HepG2 (cell line): ENCODE results near the gene ARHGAP26. TPM values are rescaled to one million over a fixed set of nuclear protein-coding genes. Genes with fewer than 3 reads are reported as not detected.

ENCODE experiments used
- ATAC-seq: fragments of 200-7000 bp; cut with Tn5 transposase; 3 replicates; pipeline ENCODE4 v1.9.1; 2020; ENCODE audit warnings: mild to moderate bottlenecking, moderate library complexity
- BruUV-seq: library from RNA; stranded (reverse); fragments of 400-500 nt; replicated peaks from 2 replicates; lab custom pipeline; 2021; lab: Mats Ljungman, UMichigan
- CTCF ChIA-PET: fragments of 300-600 bp; formaldehyde crosslinking; extraction: SDS; loops from one replicate; lab custom pipeline; 2021; ENCODE audit warnings: low total read pairs, inconsistent platforms, low intra/inter-chr PET ratio; lab: Yijun Ruan, JAX
- POLR2A ChIA-PET: fragments of 350-600 bp; sonication (Branson Sonifier 250); formaldehyde crosslinking; loops from one replicate; lab custom pipeline; 2020; ENCODE audit warnings: antibody characterized with exemption, inconsistent platforms; lab: Yijun Ruan, JAX
- DNase-seq: peaks from one replicate; pipeline ENCODE4 v3.0.0-alpha.2; 2015; ENCODE audit warnings: low spot score
- FAIRE-seq: peaks from 3 replicates; lab custom pipeline; 2011; peaks lifted over from hg19 to GRCh38; lab: Jason Lieb, UNC
- H2AFZ ChIP-seq: one replicate; pipeline ENCODE4 v1.6.1; 2011; ENCODE audit warnings: low read length, inconsistent platforms
- H3K27ac ChIP-seq: fragments of 300-600 bp; 3 replicates; pipeline ENCODE4 v1.8.0; 2011; ENCODE audit warnings: mixed run types, mild to moderate bottlenecking, mixed read lengths, low read length, inconsistent platforms; ENCODE audit not compliant: insufficient read depth; ENCODE audit errors: extremely low read length
- H3K27me3 ChIP-seq, 2 experiments: fragments of 200-600 bp in 1 of 2; 2 replicates in 1 of 2; 3 replicates in 1 of 2; pipeline versions ENCODE4 v1.6.0 to v1.8.0; 2011; ENCODE audit warnings: low read length in 2 of 2, mild to moderate bottlenecking in 2 of 2, moderate library complexity in 2 of 2, inconsistent platforms in 1 of 2; ENCODE audit not compliant: insufficient read depth in 2 of 2, control insufficient read depth in 1 of 2
- H3K36me3 ChIP-seq, 2 experiments: fragments of 200-600 bp in 1 of 2; replicated peaks in 1 of 2; 2 replicates in 1 of 2; 3 replicates in 1 of 2; pipeline versions ENCODE4 v1.5.1 to v1.8.0; 2011; ENCODE audit warnings: low read length in 2 of 2, inconsistent platforms in 1 of 2; ENCODE audit not compliant: insufficient read depth in 2 of 2, control insufficient read depth in 1 of 2
- H3K4me1 ChIP-seq: 2 replicates; pipeline ENCODE4 v1.5.1; 2012; ENCODE audit warnings: low read length, inconsistent platforms; ENCODE audit not compliant: insufficient read depth
- H3K4me2 ChIP-seq: 2 replicates; pipeline ENCODE4 v1.6.0; 2011; ENCODE audit warnings: low read depth, low read length, inconsistent platforms
- H3K4me3 ChIP-seq, 3 experiments: fragments of 200-600 bp in 1 of 3; sonication (generic), shearing (Covaris generic) in 1 of 3; replicated peaks in 1 of 3; 2 replicates each; pipeline ENCODE4 v1.5.1; 2011 to 2016; ENCODE audit warnings: low read length in 3 of 3, inconsistent platforms in 2 of 3, low read depth in 2 of 3, mild to moderate bottlenecking in 2 of 3, control low read depth in 1 of 3, mixed read lengths in 1 of 3; ENCODE audit not compliant: insufficient read depth in 1 of 3
- H3K79me2 ChIP-seq: one replicate; pipeline ENCODE4 v1.6.1; 2011; ENCODE audit warnings: low read length, inconsistent platforms; ENCODE audit not compliant: insufficient read depth
- H3K9ac ChIP-seq: 2 replicates; pipeline ENCODE4 v1.6.0; 2011; ENCODE audit warnings: mild to moderate bottlenecking, low read depth, low read length, inconsistent platforms; ENCODE audit not compliant: insufficient read depth
- H3K9me3 ChIP-seq: 2 replicates; pipeline ENCODE4 v1.5.1; 2012; ENCODE audit warnings: mild to moderate bottlenecking, low read length
- H4K20me1 ChIP-seq: 2 replicates; pipeline ENCODE4 v1.6.0; 2011; ENCODE audit warnings: inconsistent platforms, mild to moderate bottlenecking, low read length, moderate library complexity; ENCODE audit not compliant: insufficient read depth
- DNMT3B ChIP-seq: conservative IDR thresholded peaks from 2 replicates; pipeline ENCODE4 v1.6.1; 2016; ENCODE audit warnings: missing biosample characterization, control low read depth
- HMGA1 ChIP-seq: sonication (generic); formaldehyde crosslinking; conservative IDR thresholded peaks from 2 replicates; pipeline ENCODE4 v1.4.0; 2020; ENCODE audit warnings: missing genetic modification reagents
- KLF16 ChIP-seq, 2 experiments: sonication (generic) in 1 of 2; formaldehyde crosslinking in 1 of 2; IDR thresholded peaks; 2 replicates each; pipeline versions ENCODE4 v1.6.1 to v1.8.0; 2016 to 2023; ENCODE audit warnings: missing genetic modification reagents in 2 of 2, missing compliant biosample characterization in 1 of 2
- MXD3 ChIP-seq: IDR thresholded peaks from 2 replicates; pipeline ENCODE4 v1.6.1; 2016; ENCODE audit warnings: mild to moderate bottlenecking, missing biosample characterization, missing genetic modification reagents
- ONECUT2 ChIP-seq: sonication (generic); formaldehyde crosslinking; IDR thresholded peaks from 2 replicates; pipeline ENCODE4 v1.4.0; 2020; ENCODE audit warnings: missing genetic modification reagents
- SAFB2 ChIP-seq: sonication (generic); formaldehyde crosslinking; IDR thresholded peaks from 2 replicates; pipeline ENCODE4 v1.5.1; 2020; ENCODE audit warnings: missing genetic modification reagents, low read depth, mild to moderate bottlenecking, borderline replicate concordance
- SKI ChIP-seq: fragments of 450-650 bp; IDR thresholded peaks from one replicate; pipeline ENCODE4 v1.6.1; 2018; ENCODE audit warnings: mild to moderate bottlenecking; ENCODE audit not compliant: partially characterized antibody
- SMYD3 ChIP-seq: sonication (generic); formaldehyde crosslinking; IDR thresholded peaks from 2 replicates; pipeline ENCODE4 v1.8.1; 2023; ENCODE audit warnings: mild to moderate bottlenecking, missing genetic modification reagents
- ZNF234 ChIP-seq: sonication (generic); formaldehyde crosslinking; conservative IDR thresholded peaks from 2 replicates; pipeline ENCODE4 v1.5.1; 2020; ENCODE audit warnings: mild to moderate bottlenecking, missing genetic modification reagents
- ZNF296 ChIP-seq: sonication (generic); formaldehyde crosslinking; conservative IDR thresholded peaks from 2 replicates; pipeline ENCODE4 v1.5.0; 2020; ENCODE audit warnings: mild to moderate bottlenecking, missing genetic modification reagents
- ZNF672 ChIP-seq: sonication (generic); formaldehyde crosslinking; IDR thresholded peaks from 2 replicates; pipeline ENCODE4 v1.8.1; 2022; ENCODE audit warnings: missing genetic modification reagents
- ZNF839 ChIP-seq: sonication (generic); formaldehyde crosslinking; IDR thresholded peaks from 2 replicates; pipeline ENCODE4 v1.4.0; 2020; ENCODE audit warnings: missing genetic modification reagents, mild to moderate bottlenecking, borderline replicate concordance
- WGBS: methylation state at CpG from one replicate; pipeline ENCODE4 v1.1.6; 2017; ENCODE audit warnings: low lambda C conversion rate; 5-methylcytosine and 5-hydroxymethylcytosine counted together
- in situ Hi-C: cut with HindIII; loops from 2 replicates; pipeline ENCODE4 v1.10.0; 2017; ENCODE audit warnings: low pct_unique_long_range_greater_than_20kb; ENCODE audit not compliant: extremely low pct_ligation_motif_present
- intact Hi-C: fragments of 100-400 bp; cut with micrococcal nuclease; formaldehyde crosslinking; loops from one replicate; pipeline ENCODE4 v1.10.0; 2022; ENCODE audit not compliant: unreplicated experiment
- polyA plus RNA-seq, 8 experiments: library from polyadenylated mRNA; depleted of rRNA in 3 of 8; stranded (reverse) in 7 of 8; unstranded in 1 of 8; fragments of >200 nt; fragmentation: Illumina TruSeq in 4 of 8; extraction: Trizol in 4 of 8; gene quantifications; 2 replicates each; pipeline versions ENCODE4 v1.2.1 to v1.2.3, GENCODE V29; 2011 to 2016; ENCODE audit warnings: low read depth in 4 of 8, missing spikeins in 1 of 8, mixed read lengths in 1 of 8; ENCODE audit not compliant: insufficient read depth in 1 of 8
- total RNA-seq, 5 experiments: library from RNA; depleted of rRNA; stranded (reverse); fragments of >200 nt; fragmentation: Illumina TruSeq; extraction: Trizol; gene quantifications; 2 replicates each; pipeline ENCODE4 v1.2.3, GENCODE V29; 2016; ENCODE audit warnings: low read depth in 1 of 5
- TF ChIP-seq, protein P1 (sequence below): sonication (generic); formaldehyde crosslinking; IDR thresholded peaks from 2 replicates; pipeline ENCODE4 v1.8.0; 2022; ENCODE audit warnings: mild to moderate bottlenecking, missing genetic modification reagents; ENCODE audit not compliant: insufficient replicate concordance
- TF ChIP-seq, protein P2 (sequence below): sonication (generic); formaldehyde crosslinking; IDR thresholded peaks from 2 replicates; pipeline ENCODE4 v1.5.0; 2020; ENCODE audit warnings: mild to moderate bottlenecking, missing genetic modification reagents

ARHGAP26 gene
- total and polyA plus RNA-seq, 2 of the 13 experiments (the other 11 are each of a cell fraction or from before 2014, with no cell fraction given): 9.6 to 18.2 TPM

DNA sequence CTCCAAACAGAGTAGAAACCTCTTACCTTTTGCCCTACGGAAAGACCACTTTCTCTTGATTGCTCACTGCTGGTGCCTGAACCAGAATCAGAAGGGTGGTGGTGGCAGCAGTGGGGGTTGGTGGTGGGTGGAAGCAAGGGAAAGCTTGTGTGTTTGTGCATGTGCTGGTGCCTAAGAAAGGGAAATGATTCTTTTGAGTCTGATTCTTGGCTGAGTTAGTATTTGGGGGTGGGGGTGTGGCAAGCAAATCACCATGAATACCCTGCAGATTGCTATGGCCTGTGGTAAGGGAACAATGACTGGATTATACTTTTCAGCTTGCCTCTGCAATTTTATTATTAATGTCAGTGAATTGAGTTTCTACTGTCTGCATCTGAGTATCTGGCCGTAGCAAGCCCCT is 106.6 kb downstream of the ARHGAP26 start:
- intact Hi-C loops: no loop called here
- Histone ChIP-seq H2AFZ (no peak overlapping the region), H3K79me2 (peaks cover 3% of the 10 kb centered on the region), H3K4me1 (peaks cover 35% of the 10 kb centered on the region), H3K4me2 (no peak overlapping the region), H3K27ac (no peak overlapping the region), H3K4me3 (no peak overlapping the region), H3K36me3 (peaks cover 3 to 17% of the 10 kb centered on the region in 2 experiments; a peak in 3 of 5 replicates), H3K9me3 (no peaks in the 10 kb centered on the region), H3K9ac (no peak overlapping the region)
- no peak for FAIRE-seq
- no peak for ATAC-seq
- 97% methylated on average over 2 of the region's 2 CpGs for WGBS
- BruUV-seq: no TSS peak
- no peak for DNase-seq
- TF ChIP-seq SMYD3 (CRISPR knock-in tag) (no peak), KLF16 (CRISPR knock-in tag; IDR thresholded peaks at IDR 0.05) (no peak), ZNF839 (CRISPR knock-in tag) (no peak), SAFB2 (CRISPR knock-in tag) (no peak), ONECUT2 (CRISPR knock-in tag) (no peak), ZNF672 (CRISPR knock-in tag) (no peak), ZNF234 (no peak), MXD3 (no peak), SKI (no peak), HMGA1 (CRISPR knock-in tag) (no peak), DNMT3B (CRISPR knock-in tag) (no peak), ZNF296 (CRISPR knock-in tag) (no peak)
- TF ChIP-seq, protein P1, sequence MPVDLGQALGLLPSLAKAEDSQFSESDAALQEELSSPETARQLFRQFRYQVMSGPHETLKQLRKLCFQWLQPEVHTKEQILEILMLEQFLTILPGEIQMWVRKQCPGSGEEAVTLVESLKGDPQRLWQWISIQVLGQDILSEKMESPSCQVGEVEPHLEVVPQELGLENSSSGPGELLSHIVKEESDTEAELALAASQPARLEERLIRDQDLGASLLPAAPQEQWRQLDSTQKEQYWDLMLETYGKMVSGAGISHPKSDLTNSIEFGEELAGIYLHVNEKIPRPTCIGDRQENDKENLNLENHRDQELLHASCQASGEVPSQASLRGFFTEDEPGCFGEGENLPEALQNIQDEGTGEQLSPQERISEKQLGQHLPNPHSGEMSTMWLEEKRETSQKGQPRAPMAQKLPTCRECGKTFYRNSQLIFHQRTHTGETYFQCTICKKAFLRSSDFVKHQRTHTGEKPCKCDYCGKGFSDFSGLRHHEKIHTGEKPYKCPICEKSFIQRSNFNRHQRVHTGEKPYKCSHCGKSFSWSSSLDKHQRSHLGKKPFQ (CRISPR knock-in tag): no peak
- TF ChIP-seq, protein P2, sequence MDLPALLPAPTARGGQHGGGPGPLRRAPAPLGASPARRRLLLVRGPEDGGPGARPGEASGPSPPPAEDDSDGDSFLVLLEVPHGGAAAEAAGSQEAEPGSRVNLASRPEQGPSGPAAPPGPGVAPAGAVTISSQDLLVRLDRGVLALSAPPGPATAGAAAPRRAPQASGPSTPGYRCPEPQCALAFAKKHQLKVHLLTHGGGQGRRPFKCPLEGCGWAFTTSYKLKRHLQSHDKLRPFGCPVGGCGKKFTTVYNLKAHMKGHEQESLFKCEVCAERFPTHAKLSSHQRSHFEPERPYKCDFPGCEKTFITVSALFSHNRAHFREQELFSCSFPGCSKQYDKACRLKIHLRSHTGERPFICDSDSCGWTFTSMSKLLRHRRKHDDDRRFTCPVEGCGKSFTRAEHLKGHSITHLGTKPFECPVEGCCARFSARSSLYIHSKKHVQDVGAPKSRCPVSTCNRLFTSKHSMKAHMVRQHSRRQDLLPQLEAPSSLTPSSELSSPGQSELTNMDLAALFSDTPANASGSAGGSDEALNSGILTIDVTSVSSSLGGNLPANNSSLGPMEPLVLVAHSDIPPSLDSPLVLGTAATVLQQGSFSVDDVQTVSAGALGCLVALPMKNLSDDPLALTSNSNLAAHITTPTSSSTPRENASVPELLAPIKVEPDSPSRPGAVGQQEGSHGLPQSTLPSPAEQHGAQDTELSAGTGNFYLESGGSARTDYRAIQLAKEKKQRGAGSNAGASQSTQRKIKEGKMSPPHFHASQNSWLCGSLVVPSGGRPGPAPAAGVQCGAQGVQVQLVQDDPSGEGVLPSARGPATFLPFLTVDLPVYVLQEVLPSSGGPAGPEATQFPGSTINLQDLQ (CRISPR knock-in tag): no peak
- TF ChIP-seq, all 625 proteins: peak for 0
- H4K20me1 ChIP-seq: no peaks in the 10 kb centered on the region
- ChIA-PET CTCF (no interaction called here), POLR2A (no interaction called here)
- in situ Hi-C loops: no loop called here
- H3K27me3 ChIP-seq: no peaks in the 10 kb centered on the region
